Loucy (cell line): Measurements from ENCODE around the gene CDX2.

ENCODE experiments used
- H2AFZ ChIP-seq: fragments of 200-600 bp; sonication (generic); 2 replicates; pipeline ENCODE4 v1.6.0; 2016; ENCODE audit warnings: antibody characterized with exemption, mild to moderate bottlenecking, low read length, moderate library complexity
- H3F3A ChIP-seq: fragments of 200-600 bp; 2 replicates; pipeline ENCODE4 v1.6.0; 2016; ENCODE audit warnings: antibody characterized with exemption, low read depth, mild to moderate bottlenecking
- H3K27me3 ChIP-seq: fragments of 200-600 bp; sonication (generic); 2 replicates; pipeline ENCODE4 v1.6.1; 2014; ENCODE audit warnings: low read length, mild to moderate bottlenecking; ENCODE audit not compliant: insufficient read depth, poor library complexity, severe bottlenecking
- H3K36me3 ChIP-seq: fragments of 200-600 bp; sonication (generic); 2 replicates; pipeline ENCODE4 v1.6.1; 2016; ENCODE audit warnings: low read length; ENCODE audit not compliant: insufficient read depth
- H3K4me1 ChIP-seq: fragments of 200-600 bp; sonication (generic); 2 replicates; pipeline ENCODE4 v1.5.1; 2014; ENCODE audit warnings: low read length, mild to moderate bottlenecking; ENCODE audit not compliant: insufficient read depth, poor library complexity, severe bottlenecking
- H3K4me2 ChIP-seq: fragments of 200-600 bp; sonication (generic); 2 replicates; pipeline ENCODE4 v1.6.0; 2014; ENCODE audit warnings: antibody characterized with exemption, low read length, low read depth, mild to moderate bottlenecking; ENCODE audit not compliant: poor library complexity, severe bottlenecking
- H3K4me3 ChIP-seq: fragments of 200-600 bp; sonication (generic); 2 replicates; pipeline ENCODE4 v1.5.1; 2014; ENCODE audit warnings: low read length, mild to moderate bottlenecking, mixed read lengths; ENCODE audit not compliant: poor library complexity, severe bottlenecking
- H3K79me2 ChIP-seq: fragments of 200-600 bp; sonication (generic); 2 replicates; pipeline ENCODE4 v1.6.1; 2014; ENCODE audit warnings: low read length; ENCODE audit not compliant: insufficient read depth
- H3K9ac ChIP-seq: fragments of 200-600 bp; sonication (generic); 2 replicates; pipeline ENCODE4 v1.6.0; 2014; ENCODE audit warnings: mild to moderate bottlenecking, low read depth, low read length, moderate library complexity; ENCODE audit not compliant: poor library complexity, severe bottlenecking
- H3K9me2 ChIP-seq: fragments of 200-600 bp; sonication (generic); replicated peaks from 2 replicates; pipeline ENCODE4 v1.6.1; 2016; ENCODE audit warnings: low read depth, low read length, mixed read lengths
- H3K9me3 ChIP-seq: fragments of 200-600 bp; sonication (generic); 2 replicates; pipeline ENCODE4 v1.6.1; 2014; ENCODE audit warnings: mild to moderate bottlenecking, antibody characterized with exemption, low read length, low read depth; ENCODE audit not compliant: insufficient read depth
- H4K20me1 ChIP-seq: fragments of 200-600 bp; sonication (generic); 2 replicates; pipeline ENCODE4 v1.6.0; 2014; ENCODE audit warnings: antibody characterized with exemption, low read length, mild to moderate bottlenecking; ENCODE audit not compliant: insufficient read depth, poor library complexity, severe bottlenecking
- CTCF ChIP-seq: fragments of 200-600 bp; sonication (generic); conservative IDR thresholded peaks from 2 replicates; pipeline ENCODE4 v1.5.1; 2014; ENCODE audit warnings: mild to moderate bottlenecking, antibody characterized with exemption, low read length
- EZH2phosphoT487 ChIP-seq: fragments of 200-600 bp; IDR thresholded peaks from 2 replicates; pipeline ENCODE4 v1.6.1; 2018; ENCODE audit warnings: antibody characterized with exemption, mild to moderate bottlenecking, moderate library complexity, borderline replicate concordance

The CDX2 gene

GRCh38 chr13:27976362-27977091, 7.4 kb upstream of the CDX2 start:
- Histone ChIP-seq H3K9ac (no peak overlapping the region), H3F3A (no peaks in the 10 kb centered on the region), H3K79me2 (no peaks in the 10 kb centered on the region), H3K4me1 (no peaks in the 10 kb centered on the region), H4K20me1 (no peaks in the 10 kb centered on the region), H3K27me3 (no peaks in the 10 kb centered on the region), H3K36me3 (no peaks in the 10 kb centered on the region), H3K4me2 (no peak overlapping the region), H3K4me3 (no peak overlapping the region), H3K9me2 (no peaks in the 10 kb centered on the region), H2AFZ (no peak overlapping the region), H3K9me3 (no peaks in the 10 kb centered on the region)
- TF ChIP-seq EZH2phosphoT487 (no peak), CTCF (no peak)

GRCh38 chr13:27975564-27976361, 6.6 kb upstream of the CDX2 start:
- H3K27me3 ChIP-seq, result no peaks in the 10 kb centered on the region
- no peak overlapping the region for H2AFZ ChIP-seq
- H3K79me2 ChIP-seq, result no peaks in the 10 kb centered on the region
- no peak overlapping the region for H3K4me2 ChIP-seq
- H3K4me1 ChIP-seq, result no peaks in the 10 kb centered on the region
- H3K9me2 ChIP-seq, result no peaks in the 10 kb centered on the region
- no peak overlapping the region for H3K9ac ChIP-seq
- no peaks in the 10 kb centered on the region for H4K20me1 ChIP-seq
- H3K36me3 ChIP-seq, result no peaks in the 10 kb centered on the region
- H3K9me3 ChIP-seq, result no peaks in the 10 kb centered on the region
- no peaks in the 10 kb centered on the region for H3F3A ChIP-seq
- TF ChIP-seq CTCF, result no peak
- TF ChIP-seq EZH2phosphoT487, result no peak
- H3K4me3 ChIP-seq, result no peak overlapping the region

GRCh38 chr13:27973961-27974662, 5.0 kb upstream of the CDX2 start:
- H3K36me3 ChIP-seq, result no peaks in the 10 kb centered on the region
- H2AFZ ChIP-seq, result no peak overlapping the region
- no peaks in the 10 kb centered on the region for H3K27me3 ChIP-seq
- no peak overlapping the region for H3K4me3 ChIP-seq
- no peaks in the 10 kb centered on the region for H3K9me2 ChIP-seq
- no peak overlapping the region for H3K4me2 ChIP-seq
- no peaks in the 10 kb centered on the region for H4K20me1 ChIP-seq
- no peaks in the 10 kb centered on the region for H3K4me1 ChIP-seq
- H3K9me3 ChIP-seq, result no peaks in the 10 kb centered on the region
- no peaks in the 10 kb centered on the region for H3F3A ChIP-seq
- no peak overlapping the region for H3K9ac ChIP-seq
- H3K79me2 ChIP-seq, result no peaks in the 10 kb centered on the region
- TF ChIP-seq EZH2phosphoT487 (no peak), CTCF (no peak)
